Fibroblast of lung (primary cell): ENCODE measurements around the gene FRAT1. TPM values are rescaled to one million over a fixed set of nuclear protein-coding genes. Genes with fewer than 3 reads are reported as not detected.

Experiments used
- DNase-seq, 2 donors: peaks; one replicate each; pipeline versions ENCODE4 v3.0.0 to v3.0.0-alpha.2; 2010; ENCODE audit warnings: low read depth in 2 of 2
- H2AFZ ChIP-seq: 2 replicates; pipeline ENCODE4 v1.5.1; 2012; ENCODE audit warnings: low read length, control low read depth, inconsistent platforms
- H3K27ac ChIP-seq: 2 replicates; pipeline ENCODE4 v1.5.1; 2011; ENCODE audit warnings: low read length, control low read depth; ENCODE audit not compliant: insufficient read depth
- H3K27me3 ChIP-seq: 2 replicates; pipeline ENCODE4 v1.5.1; 2011; ENCODE audit warnings: mild to moderate bottlenecking, low read length; ENCODE audit not compliant: control insufficient read depth, insufficient read depth
- H3K36me3 ChIP-seq: 2 replicates; pipeline ENCODE4 v1.5.1; 2011; ENCODE audit warnings: low read length; ENCODE audit not compliant: control insufficient read depth, insufficient read depth
- H3K4me1 ChIP-seq: 2 replicates; pipeline ENCODE4 v1.5.1; 2011; ENCODE audit warnings: low read length; ENCODE audit not compliant: control insufficient read depth, insufficient read depth; ENCODE audit errors: extremely low read depth
- H3K4me2 ChIP-seq: 2 replicates; pipeline ENCODE4 v1.5.1; 2011; ENCODE audit warnings: low read length, control low read depth; ENCODE audit not compliant: insufficient read depth; ENCODE audit errors: extremely low read depth
- H3K4me3 ChIP-seq, 4 experiments: fragments of 200-600 bp in 1 of 4; sonication (generic) in 1 of 4; replicated peaks in 1 of 4; 2 replicates each; pipeline ENCODE4 v1.5.1; 2011 to 2016; ENCODE audit warnings: low read length in 4 of 4, low read depth in 3 of 4, mild to moderate bottlenecking in 3 of 4, control low read depth in 2 of 4, inconsistent platforms in 1 of 4, mixed read lengths in 1 of 4; ENCODE audit not compliant: insufficient read depth in 1 of 4; ENCODE audit errors: control extremely low read depth in 1 of 4
- H3K79me2 ChIP-seq: 2 replicates; pipeline ENCODE4 v1.5.1; 2012; ENCODE audit warnings: mild to moderate bottlenecking, low read length, inconsistent platforms; ENCODE audit not compliant: control insufficient read depth, insufficient read depth
- H3K9ac ChIP-seq: 2 replicates; pipeline ENCODE4 v1.5.1; 2011; ENCODE audit warnings: mild to moderate bottlenecking, low read length, control low read depth; ENCODE audit not compliant: insufficient read depth
- H3K9me3 ChIP-seq: 2 replicates; pipeline ENCODE4 v1.5.1; 2012; ENCODE audit warnings: low read depth, low read length; ENCODE audit not compliant: control insufficient read depth, insufficient read depth
- H4K20me1 ChIP-seq: 2 replicates; pipeline ENCODE4 v1.5.1; 2011; ENCODE audit warnings: low read length; ENCODE audit not compliant: control insufficient read depth, insufficient read depth; ENCODE audit errors: extremely low read depth
- CTCF ChIP-seq, 2 donors: IDR thresholded peaks in 1 of 2; conservative IDR thresholded peaks in 1 of 2; 1 replicate in 1 of 2; 2 replicates in 1 of 2; pipeline ENCODE4 v1.5.1; 2011 to 2012; ENCODE audit warnings: low read length in 2 of 2, control low read depth in 1 of 2, inconsistent platforms in 1 of 2, low read depth in 1 of 2, mild to moderate bottlenecking in 1 of 2
- EZH2 ChIP-seq: IDR thresholded peaks from 2 replicates; pipeline ENCODE4 v1.5.1; 2012; ENCODE audit warnings: low read length, control low read depth, mild to moderate bottlenecking; ENCODE audit errors: missing control alignments
- polyA plus RNA-seq, 2 donors: library from polyadenylated mRNA; depleted of rRNA in 1 of 2; stranded (reverse) in 1 of 2; unstranded in 1 of 2; fragments of >200 nt; gene quantifications; 2 replicates each; pipeline ENCODE4 v1.2.1, GENCODE V29; 2011 to 2012; ENCODE audit warnings: missing spikeins in 1 of 2
- total RNA-seq: library from RNA; depleted of rRNA; stranded (reverse); fragments of >200 nt; gene quantifications from 2 replicates; pipeline ENCODE4 v1.2.1, GENCODE V29; 2014

Gene FRAT1
- total and polyA plus RNA-seq, 2 donors (not counting 1 experiment from before 2014, with no cell fraction given) = 0.48 to 2.8 TPM

- DNase-seq = no peak
- no peaks in the 10 kb centered on the region for H3K4me1 ChIP-seq
- H3K79me2 ChIP-seq = no peaks in the 10 kb centered on the region
- no peak for TF ChIP-seq EZH2
- no peak for TF ChIP-seq CTCF (conservative IDR thresholded peaks at IDR 0.05 in 1 of 2, IDR thresholded peaks at IDR 0.05 in 1 of 2; ENCODE audit: low read depth in 1 of 2, low read length in 2 of 2)
- H2AFZ ChIP-seq = no peak overlapping the region
- H3K4me2 ChIP-seq = no peak overlapping the region
- H3K27me3 ChIP-seq = no peaks in the 10 kb centered on the region
- no peaks in the 10 kb centered on the region for H4K20me1 ChIP-seq
- no peaks in the 10 kb centered on the region for H3K9me3 ChIP-seq
- no peak overlapping the region for H3K9ac ChIP-seq
- no peak overlapping the region for H3K27ac ChIP-seq
- no peak overlapping the region for H3K4me3 ChIP-seq
- peaks cover 10% of the 10 kb centered on the region for H3K36me3 ChIP-seq
Observed at GRCh38 chr10:97358349-97358748, 39.3 kb downstream of the FRAT1 start.

- Histone ChIP-seq H3K9ac (no peak overlapping the region), H2AFZ (no peak overlapping the region), H3K79me2 (no peaks in the 10 kb centered on the region), H4K20me1 (no peaks in the 10 kb centered on the region), H3K36me3 (peaks cover 10% of the 10 kb centered on the region), H3K4me2 (no peak overlapping the region), H3K9me3 (no peaks in the 10 kb centered on the region), H3K4me1 (no peaks in the 10 kb centered on the region), H3K27ac (no peak overlapping the region), H3K27me3 (no peaks in the 10 kb centered on the region), H3K4me3 (no peak overlapping the region)
- TF ChIP-seq EZH2 (no peak), CTCF (conservative IDR thresholded peaks at IDR 0.05 in 1 of 2, IDR thresholded peaks at IDR 0.05 in 1 of 2; ENCODE audit: low read depth in 1 of 2, low read length in 2 of 2) (no peak)
- DNase-seq = no peak
Observed at GRCh38 chr10:97358781-97359180, 39.7 kb downstream of the FRAT1 start.

- DNase-seq = no peak
- H3K36me3 ChIP-seq = peaks cover 13% of the 10 kb centered on the region
Observed at GRCh38 chr10:97360705-97361536, 41.9 kb downstream of the FRAT1 start.

More at GRCh38 chr10:97360705-97361536, 41.9 kb downstream of the FRAT1 start:
- Histone ChIP-seq H3K79me2 (no peaks in the 10 kb centered on the region), H3K9ac (no peak overlapping the region), H3K27ac (no peak overlapping the region), H3K4me3 (no peak overlapping the region), H2AFZ (no peak overlapping the region), H3K9me3 (no peaks in the 10 kb centered on the region), H3K4me2 (no peak overlapping the region), H3K4me1 (no peaks in the 10 kb centered on the region), H3K27me3 (no peaks in the 10 kb centered on the region), H4K20me1 (no peaks in the 10 kb centered on the region)
- TF ChIP-seq CTCF (conservative IDR thresholded peaks at IDR 0.05 in 1 of 2, IDR thresholded peaks at IDR 0.05 in 1 of 2; ENCODE audit: low read depth in 1 of 2, low read length in 2 of 2) (no peak), EZH2 (no peak)
